SK-N-MC (cell line): ENCODE results near the gene CELSR2.

ENCODE experiments used
- EZH2 ChIP-seq: fragments of 200-600 bp; sonication (generic); IDR thresholded peaks from one replicate; pipeline ENCODE4 v1.6.1; 2017; ENCODE audit warnings: antibody characterized with exemption
- FOXP2 ChIP-seq: optimal IDR thresholded peaks from 2 replicates; pipeline ENCODE3; 2011; ENCODE audit warnings: mild to moderate bottlenecking, moderate library complexity; ENCODE audit not compliant: insufficient read depth; ENCODE audit errors: extremely low read length, control extremely low read depth
- POLR2AphosphoS5 ChIP-seq: IDR thresholded peaks from 2 replicates; pipeline ENCODE4 v1.6.1; 2012; ENCODE audit warnings: mild to moderate bottlenecking, low read depth, low read length, borderline replicate concordance

DNA sequence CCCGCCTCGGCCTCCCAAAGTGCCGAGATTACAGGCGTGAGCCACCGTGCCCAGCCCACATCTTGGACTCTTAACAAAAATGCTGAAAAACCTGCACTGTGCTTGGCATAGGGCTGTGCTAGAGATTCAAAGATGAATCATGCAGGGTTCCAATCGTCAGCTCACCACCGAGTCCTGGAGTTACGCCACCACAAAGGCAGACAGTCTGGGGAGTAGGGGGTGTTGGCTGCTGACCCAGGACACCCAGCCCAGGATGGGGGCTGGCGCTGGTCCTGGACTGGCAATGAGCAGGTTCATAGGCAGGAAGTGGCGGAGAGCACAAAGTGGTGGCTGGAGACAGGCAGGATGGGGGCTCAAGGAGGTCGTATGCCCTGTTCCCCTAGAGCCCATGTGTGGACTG, 17.6 kb downstream of the CELSR2 start:
- no peak for TF ChIP-seq EZH2
- TF ChIP-seq POLR2AphosphoS5, result no peak
- no peak for TF ChIP-seq FOXP2
